CD4-positive, alpha-beta T cell treated with Interferon alpha-2 for 1 hour (primary cell): ENCODE data around the gene SRRM4.
A peak's percentile ranks its signal among the peaks of the same experiment; 100 is the strongest.
"Not testable (repeated sequence)": the region's sequence is repeated elsewhere in the genome, so short reads cannot be mapped to it uniquely, and the experiment has no call there.

Source experiments
- DNase-seq, 2 donors: peaks; one replicate each; pipeline ENCODE4 v3.0.0-alpha.2; 2020 to 2022

SRRM4 gene

GRCh38 chr12:119072440-119072839 is 91.1 kb downstream of the SRRM4 start:
- no peak for DNase-seq

GRCh38 chr12:119075222-119075787 is 94.0 kb downstream of the SRRM4 start:
- DNase-seq: no peak

- DNase-seq: no peak
These were observed 94.6 kb downstream of the SRRM4 start for GRCh38 chr12:119075918-119076317.

- DNase-seq: no peak
These were observed 98.2 kb downstream of the SRRM4 start for GRCh38 chr12:119079530-119079929.

GRCh38 chr12:119082016-119082415 is 100.7 kb downstream of the SRRM4 start:
- DNase-seq: no peak

GRCh38 chr12:119082496-119082895 is 101.2 kb downstream of the SRRM4 start:
- DNase-seq: no peak

GRCh38 chr12:119088685-119089379 is 107.5 kb downstream of the SRRM4 start:
- DNase-seq: no peak

- no peak for DNase-seq
These were observed 108.2 kb downstream of the SRRM4 start for GRCh38 chr12:119089380-119090013.

GRCh38 chr12:119090276-119090675 is 108.9 kb downstream of the SRRM4 start:
- DNase-seq: no peak

- DNase-seq: no peak
These were observed 109.5 kb downstream of the SRRM4 start for GRCh38 chr12:119090865-119091264.

GRCh38 chr12:119096429-119097202 is 115.3 kb downstream of the SRRM4 start:
- DNase-seq: no peak

- no peak for DNase-seq
These were observed 119.6 kb downstream of the SRRM4 start for GRCh38 chr12:119100933-119101332.

- no peak for DNase-seq
These were observed 120.9 kb downstream of the SRRM4 start for GRCh38 chr12:119102274-119102673.

GRCh38 chr12:119102714-119103113 is 121.4 kb downstream of the SRRM4 start:
- DNase-seq: no peak

GRCh38 chr12:119104969-119105368 is 123.6 kb downstream of the SRRM4 start:
- not testable (repeated sequence) for DNase-seq

GRCh38 chr12:119113496-119113986 is 132.2 kb downstream of the SRRM4 start:
- no peak for DNase-seq

- DNase-seq: no peak
These were observed 133.0 kb downstream of the SRRM4 start for GRCh38 chr12:119114294-119114693.

- peak in 1 of 2 donors; percentile 18 for DNase-seq
These were observed 134.1 kb downstream of the SRRM4 start for GRCh38 chr12:119115296-119115905.

- no peak for DNase-seq
These were observed 136.6 kb downstream of the SRRM4 start for GRCh38 chr12:119117936-119118335.

GRCh38 chr12:119118625-119119024 is 137.3 kb downstream of the SRRM4 start:
- no peak for DNase-seq

GRCh38 chr12:119122047-119122446 is 140.7 kb downstream of the SRRM4 start:
- no peak for DNase-seq

GRCh38 chr12:119122751-119123150 is 141.4 kb downstream of the SRRM4 start:
- DNase-seq: no peak

GRCh38 chr12:119128527-119128926 is 147.2 kb downstream of the SRRM4 start:
- DNase-seq: no peak
